ENCODE data around the gene NPC1.

NPC1 gene

GRCh38 chr18:23506393-23506792 is 79.9 kb downstream of the NPC1 start:
- TF ChIP-seq CTCF (IDR thresholded peaks at IDR 0.05; ENCODE audit: borderline replicate concordance, insufficient read depth, low read depth, low read length): no peak
- no peak overlapping the region for H3K4me3 ChIP-seq (ENCODE audit: low read depth, low read length)

GRCh38 chr18:23504720-23505119 is 81.6 kb downstream of the NPC1 start:
- H3K4me3 ChIP-seq (ENCODE audit: low read depth, low read length): peak overlapping the region; percentile 90

GRCh38 chr18:23503963-23504344 is 82.4 kb downstream of the NPC1 start:
- H3K4me3 ChIP-seq (ENCODE audit: low read depth, low read length): peak overlapping the region; percentile 90
- TF ChIP-seq CTCF (IDR thresholded peaks at IDR 0.05; ENCODE audit: borderline replicate concordance, insufficient read depth, low read depth, low read length): no peak

More at GRCh38 chr18:23504720-23505119, 81.6 kb downstream of the NPC1 start:
- no peak for TF ChIP-seq CTCF (IDR thresholded peaks at IDR 0.05; ENCODE audit: borderline replicate concordance, insufficient read depth, low read depth, low read length)

GRCh38 chr18:23503038-23503962 is 83.0 kb downstream of the NPC1 start, which contains the start of gene RMC1:
Gene RMC1 (plus strand): TSS chr18:23503511. CDS start chr18:23503619, 108 bp downstream.
- TF ChIP-seq CTCF (IDR thresholded peaks at IDR 0.05; ENCODE audit: borderline replicate concordance, insufficient read depth, low read depth, low read length): peak; percentile 21; the same call in 1 of the 2 replicates

GRCh38 chr18:23502516-23503037 is 83.7 kb downstream of the NPC1 start:
- TF ChIP-seq CTCF (IDR thresholded peaks at IDR 0.05; ENCODE audit: borderline replicate concordance, insufficient read depth, low read depth, low read length): no peak
- H3K4me3 ChIP-seq (ENCODE audit: low read depth, low read length): peak overlapping the region; percentile 90

More at GRCh38 chr18:23503038-23503962, 83.0 kb downstream of the NPC1 start, which contains the start of gene RMC1:
- H3K4me3 ChIP-seq (ENCODE audit: low read depth, low read length): peak within 1 kb of the TSS; percentile 90

- no peak overlapping the region for H3K4me3 ChIP-seq (ENCODE audit: low read depth, low read length)
- TF ChIP-seq CTCF (IDR thresholded peaks at IDR 0.05; ENCODE audit: borderline replicate concordance, insufficient read depth, low read depth, low read length): no peak
These were observed 84.7 kb downstream of the NPC1 start for GRCh38 chr18:23501626-23502025.

Measured in GM12875 (cell line).